OCI-LY7 (cell line): Measurements from ENCODE around the gene SASH1. TPM values are rescaled to one million over a fixed set of nuclear protein-coding genes. Genes with fewer than 3 reads are reported as not detected.
A peak's percentile ranks its signal among the peaks of the same experiment; 100 is the strongest.

Source experiments
- BruUV-seq: library from RNA; stranded (reverse); fragments of 400-500 nt; replicated peaks from 2 replicates; lab custom pipeline; 2021; lab: Mats Ljungman, UMichigan
- CTCF ChIA-PET: fragments of 300-600 bp; sonication (Branson Sonifier 250); formaldehyde crosslinking; loops from one replicate; lab custom pipeline; 2022; ENCODE audit warnings: antibody characterized with exemption; ENCODE audit not compliant: unreplicated experiment; lab: Charles Lee
- POLR2A ChIA-PET: fragments of 300-600 bp; sonication (Branson Sonifier 250); formaldehyde crosslinking; loops from one replicate; lab custom pipeline; 2022; ENCODE audit warnings: antibody characterized with exemption; lab: Charles Lee
- DNase-seq: peaks from one replicate; pipeline ENCODE4 v3.0.0-alpha.2; 2015; ENCODE audit warnings: low spot score
- H2AFZ ChIP-seq: fragments of 200-600 bp; sonication (generic), shearing (Covaris generic); 2 replicates; pipeline ENCODE4 v1.6.1; 2014; ENCODE audit warnings: mild to moderate bottlenecking, antibody characterized with exemption, low read length, moderate library complexity
- H3K27ac ChIP-seq: fragments of 200-600 bp; sonication (generic); 2 replicates; pipeline ENCODE4 v1.5.1; 2014; ENCODE audit warnings: mixed run types, low read depth, mild to moderate bottlenecking, moderate library complexity, low read length, inconsistent platforms; ENCODE audit not compliant: poor library complexity, severe bottlenecking
- H3K36me3 ChIP-seq: fragments of 200-600 bp; sonication (generic); 2 replicates; pipeline ENCODE4 v1.6.1; 2014; ENCODE audit warnings: mild to moderate bottlenecking, antibody characterized with exemption, low read length, moderate library complexity, mixed read lengths; ENCODE audit not compliant: insufficient read depth
- H3K4me1 ChIP-seq: fragments of 200-600 bp; sonication (generic); 2 replicates; pipeline ENCODE4 v1.5.1; 2014; ENCODE audit warnings: mild to moderate bottlenecking, low read length; ENCODE audit not compliant: insufficient read depth, poor library complexity, severe bottlenecking
- H3K4me2 ChIP-seq: fragments of 200-600 bp; sonication (generic); 2 replicates; pipeline ENCODE4 v1.6.1; 2014; ENCODE audit warnings: mild to moderate bottlenecking, low read length
- H3K4me3 ChIP-seq: fragments of 200-600 bp; sonication (generic); 2 replicates; pipeline ENCODE4 v1.5.1; 2014; ENCODE audit warnings: mild to moderate bottlenecking, low read depth, low read length; ENCODE audit not compliant: poor library complexity, severe bottlenecking
- H3K79me2 ChIP-seq: fragments of 200-600 bp; sonication (generic); 2 replicates; pipeline ENCODE4 v1.6.1; 2016; ENCODE audit warnings: low read depth, mild to moderate bottlenecking, low read length, moderate library complexity, mixed read lengths; ENCODE audit not compliant: insufficient read depth
- H3K9me2 ChIP-seq: fragments of 200-600 bp; sonication (generic); 2 replicates; pipeline ENCODE4 v1.6.1; 2016; ENCODE audit warnings: mild to moderate bottlenecking, low read length, mixed read lengths; ENCODE audit not compliant: insufficient read depth
- H3K9me3 ChIP-seq: fragments of 200-600 bp; sonication (generic); 2 replicates; pipeline ENCODE4 v1.6.1; 2014; ENCODE audit warnings: mild to moderate bottlenecking, mixed run types, low read length, mixed read lengths
- H4K20me1 ChIP-seq: fragments of 200-600 bp; sonication (generic); 2 replicates; pipeline ENCODE4 v1.6.1; 2014; ENCODE audit warnings: mild to moderate bottlenecking, antibody characterized with exemption, low read length, moderate library complexity, mixed read lengths; ENCODE audit not compliant: insufficient read depth
- CTCF ChIP-seq: fragments of 200-600 bp; sonication (generic); conservative IDR thresholded peaks from 2 replicates; pipeline ENCODE4 v1.5.1; 2014; ENCODE audit warnings: mild to moderate bottlenecking, antibody characterized with exemption, low read length, moderate library complexity, mixed read lengths
- EZH2phosphoT487 ChIP-seq: fragments of 200-600 bp; sonication (generic); IDR thresholded peaks from 2 replicates; pipeline ENCODE4 v1.6.1; 2018; ENCODE audit warnings: low read depth, borderline replicate concordance, mild to moderate bottlenecking, mixed run types, antibody characterized with exemption, low read length, moderate library complexity, mixed read lengths
- intact Hi-C: fragments of 100-400 bp; cut with micrococcal nuclease; formaldehyde crosslinking; loops from one replicate; pipeline ENCODE4 v1.10.0; 2022; ENCODE audit not compliant: unreplicated experiment
- total RNA-seq, 2 experiments: library from RNA; depleted of rRNA in 1 of 2; stranded (reverse); fragments of >200 nt in 1 of 2; shearing (Covaris generic) in 1 of 2; gene quantifications; 2 replicates each; pipeline ENCODE4 v1.2.3, GENCODE V29; 2014 to 2022

The SASH1 gene
- total RNA-seq, 2 experiments from 2014 or later, result not detected

- intact Hi-C loops, result loop anchor here (5.0 kb wide), 1 partner anchor 389 kb away; no protein-coding TSS in a partner anchor
Observed at GRCh38 chr6:148557796-148558321, 215.2 kb downstream of the SASH1 start.

GRCh38 chr6:148559848-148560433, 217.3 kb downstream of the SASH1 start:
- no peak overlapping the region for H2AFZ ChIP-seq
- peak; percentile 52 for DNase-seq
- ChIA-PET CTCF (no interaction called here), POLR2A (interaction anchor here (0.6 kb wide), 2 partner anchors 325 to 471 kb away, joined by 3 read pairs; no protein-coding TSS in a partner anchor)
- no peaks in the 10 kb centered on the region for H3K79me2 ChIP-seq
- H3K9me2 ChIP-seq, result no peaks in the 10 kb centered on the region
- H3K4me1 ChIP-seq, result peaks cover 3% of the 10 kb centered on the region
- H3K27ac ChIP-seq, result no peak overlapping the region
- intact Hi-C loops, result loop anchor here (5.0 kb wide), 1 partner anchor 387 kb away; no protein-coding TSS in a partner anchor
- no peak overlapping the region for H3K4me3 ChIP-seq
- H3K36me3 ChIP-seq, result no peaks in the 10 kb centered on the region
- TF ChIP-seq EZH2phosphoT487 (no peak), CTCF (peak; percentile 92)
- no peaks in the 10 kb centered on the region for H3K9me3 ChIP-seq
- no peaks in the 10 kb centered on the region for H4K20me1 ChIP-seq
- BruUV-seq, result no TSS peak
- peak overlapping the region; percentile 22; the same call in 1 of the 2 replicates for H3K4me2 ChIP-seq

More at GRCh38 chr6:148557796-148558321, 215.2 kb downstream of the SASH1 start:
- POLR2A ChIA-PET, result interaction anchor here (0.7 to 0.9 kb wide), 4 partner anchors 70 to 1026 kb away, joined by 4 to 5 read pairs (median 4); no protein-coding TSS in a partner anchor
- TF ChIP-seq CTCF (no peak), EZH2phosphoT487 (no peak)
- no peaks in the 10 kb centered on the region for H3K79me2 ChIP-seq
- no peaks in the 10 kb centered on the region for H3K9me3 ChIP-seq
- H3K4me1 ChIP-seq, result peaks cover 3% of the 10 kb centered on the region
- H3K27ac ChIP-seq, result no peak overlapping the region
- BruUV-seq, result no TSS peak
- H3K9me2 ChIP-seq, result no peaks in the 10 kb centered on the region
- H3K4me2 ChIP-seq, result peak overlapping the region; percentile 30
- no peaks in the 10 kb centered on the region for H3K36me3 ChIP-seq
- CTCF ChIA-PET, result no interaction called here
- H4K20me1 ChIP-seq, result no peaks in the 10 kb centered on the region
- DNase-seq, result peak; percentile 5
- no peak overlapping the region for H3K4me3 ChIP-seq
- H2AFZ ChIP-seq, result peak overlapping the region; percentile 40; the same call in 1 of the 2 replicates

- H3K4me3 ChIP-seq, result no peak overlapping the region
- TF ChIP-seq CTCF (no peak), EZH2phosphoT487 (no peak)
- H3K79me2 ChIP-seq, result no peaks in the 10 kb centered on the region
- intact Hi-C loops, result no loop called here
- no peaks in the 10 kb centered on the region for H3K9me2 ChIP-seq
- peaks cover 3% of the 10 kb centered on the region for H3K4me1 ChIP-seq
- ChIA-PET POLR2A (no interaction called here), CTCF (no interaction called here)
- no peak overlapping the region for H2AFZ ChIP-seq
- H3K36me3 ChIP-seq, result no peaks in the 10 kb centered on the region
- H3K4me2 ChIP-seq, result no peak overlapping the region
- DNase-seq, result no peak
- H3K27ac ChIP-seq, result no peak overlapping the region
- H3K9me3 ChIP-seq, result no peaks in the 10 kb centered on the region
- H4K20me1 ChIP-seq, result no peaks in the 10 kb centered on the region
- no TSS peak for BruUV-seq
Observed at GRCh38 chr6:148561629-148562028, 219.0 kb downstream of the SASH1 start.
